HTR-8/SVneo (cell line): ENCODE results near the gene CEP83.

ENCODE experiments used
- DNase-seq: peaks from one replicate; pipeline ENCODE4 v3.0.0; 2011; ENCODE audit warnings: low spot score, mixed read lengths; ENCODE audit not compliant: insufficient read length
- FAIRE-seq: peaks from 2 replicates; lab custom pipeline; 2011; peaks lifted over from hg19 to GRCh38; lab: Jason Lieb, UNC

The CEP83 gene

DNA sequence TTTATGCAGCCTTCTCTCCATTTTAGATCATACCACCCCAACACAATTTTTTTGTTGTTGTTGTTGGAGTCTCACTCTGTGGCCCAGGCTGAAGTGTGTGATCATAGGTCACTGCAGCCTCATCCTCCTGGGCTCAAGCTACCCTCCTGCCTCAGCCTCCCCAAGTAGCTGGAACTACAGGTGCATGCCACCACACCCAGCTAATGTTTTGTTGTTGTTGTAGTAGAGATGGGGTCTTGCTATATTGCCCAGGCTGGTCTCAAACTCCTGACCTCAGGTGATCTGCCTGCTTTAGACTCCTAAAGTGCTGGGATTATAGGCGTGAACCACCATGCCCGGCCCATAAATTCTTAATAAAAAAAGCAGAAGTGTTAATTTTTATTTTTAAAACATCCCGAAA, 199.7 kb downstream of the CEP83 start:
- no peak for FAIRE-seq
- DNase-seq, result no peak

DNA sequence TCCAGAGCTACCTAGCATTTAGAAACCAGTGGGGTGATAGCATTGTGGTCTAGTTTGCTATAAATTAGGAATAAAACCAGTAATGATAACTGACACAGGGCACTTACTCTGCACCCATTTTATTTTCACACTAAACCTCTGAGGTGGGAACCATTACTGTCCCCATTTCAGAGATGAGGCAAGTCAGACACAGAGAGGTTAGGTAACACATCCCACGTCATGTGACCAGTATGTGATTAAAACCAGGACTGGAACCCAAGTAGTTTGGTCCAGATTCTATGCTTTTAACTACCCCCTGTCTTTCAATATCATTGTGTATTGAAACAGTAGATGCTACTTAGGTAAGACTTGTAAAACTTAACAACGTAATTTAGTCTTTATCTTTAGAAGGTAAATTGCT, 201.1 kb downstream of the CEP83 start:
- DNase-seq, result no peak
- FAIRE-seq, result no peak
